Lower leg skin (tissue), 3 donors: Measurements from ENCODE around the gene GNB1.

Source experiments
- CTCF ChIP-seq, 3 donors: fragments of 450-650 bp; IDR thresholded peaks; one replicate each; pipeline ENCODE4 v1.5.1; 2016; ENCODE audit warnings: antibody characterized with exemption in 3 of 3, mild to moderate bottlenecking in 3 of 3, moderate library complexity in 2 of 3
- POLR2A ChIP-seq, 2 donors: fragments of 450-650 bp; IDR thresholded peaks; one replicate each; pipeline ENCODE4 v1.6.1; 2016 to 2017; ENCODE audit warnings: antibody characterized with exemption in 2 of 2, mild to moderate bottlenecking in 1 of 2, moderate library complexity in 1 of 2

- TF ChIP-seq POLR2A (IDR thresholded peaks at IDR 0.05) (no peak), CTCF (IDR thresholded peaks at IDR 0.05) (no peak)
Observed at GRCh38 chr1:1788646-1789431, 102.0 kb downstream of the GNB1 start.
